HEK293 (cell line): ENCODE data around the gene DCAF6.

Experiments used
- REST ChIP-seq: fragments of 450-650 bp; formaldehyde crosslinking; IDR thresholded peaks from 2 replicates; pipeline ENCODE4 v1.5.1; 2016; ENCODE audit warnings: missing biosample characterization, missing genetic modification characterization
- ZBTB7A ChIP-seq: fragments of 450-650 bp; formaldehyde crosslinking; IDR thresholded peaks from 2 replicates; pipeline ENCODE4 v1.5.1; 2016; ENCODE audit warnings: low read depth, missing biosample characterization, missing genetic modification characterization
- TF ChIP-seq, protein P1 (sequence below): fragments of 450-650 bp; formaldehyde crosslinking; IDR thresholded peaks from 2 replicates; pipeline ENCODE4 v1.5.1; 2016; ENCODE audit warnings: missing biosample characterization, missing genetic modification characterization

DNA sequence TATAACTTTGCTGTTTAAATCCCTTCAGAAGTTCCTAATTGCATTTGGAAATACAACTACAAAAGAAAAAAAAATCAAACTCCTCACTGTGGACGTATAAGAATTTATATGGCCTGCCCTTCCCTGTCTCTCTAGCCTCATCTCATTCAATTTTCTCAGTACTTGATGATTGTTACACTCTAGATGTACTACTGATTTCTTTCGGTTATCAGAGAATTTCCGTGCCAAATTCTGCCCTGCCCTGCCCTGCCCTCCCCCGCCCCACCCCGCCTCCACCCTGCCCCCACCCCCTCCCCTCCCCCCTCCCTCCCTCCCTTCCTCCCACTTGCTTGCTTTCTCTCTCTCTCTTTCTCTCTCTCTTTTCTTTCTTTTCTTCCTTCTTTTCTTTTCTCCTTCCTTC lies 72.1 kb downstream of the DCAF6 start:
- TF ChIP-seq, protein P1, sequence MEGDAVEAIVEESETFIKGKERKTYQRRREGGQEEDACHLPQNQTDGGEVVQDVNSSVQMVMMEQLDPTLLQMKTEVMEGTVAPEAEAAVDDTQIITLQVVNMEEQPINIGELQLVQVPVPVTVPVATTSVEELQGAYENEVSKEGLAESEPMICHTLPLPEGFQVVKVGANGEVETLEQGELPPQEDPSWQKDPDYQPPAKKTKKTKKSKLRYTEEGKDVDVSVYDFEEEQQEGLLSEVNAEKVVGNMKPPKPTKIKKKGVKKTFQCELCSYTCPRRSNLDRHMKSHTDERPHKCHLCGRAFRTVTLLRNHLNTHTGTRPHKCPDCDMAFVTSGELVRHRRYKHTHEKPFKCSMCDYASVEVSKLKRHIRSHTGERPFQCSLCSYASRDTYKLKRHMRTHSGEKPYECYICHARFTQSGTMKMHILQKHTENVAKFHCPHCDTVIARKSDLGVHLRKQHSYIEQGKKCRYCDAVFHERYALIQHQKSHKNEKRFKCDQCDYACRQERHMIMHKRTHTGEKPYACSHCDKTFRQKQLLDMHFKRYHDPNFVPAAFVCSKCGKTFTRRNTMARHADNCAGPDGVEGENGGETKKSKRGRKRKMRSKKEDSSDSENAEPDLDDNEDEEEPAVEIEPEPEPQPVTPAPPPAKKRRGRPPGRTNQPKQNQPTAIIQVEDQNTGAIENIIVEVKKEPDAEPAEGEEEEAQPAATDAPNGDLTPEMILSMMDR (tag by site-specific recombination): no peak
- TF ChIP-seq REST (tag by site-specific recombination) (no peak), ZBTB7A (tag by site-specific recombination) (no peak)
